Non-pigmented ciliary epithelial cell (primary cell): ENCODE measurements around the gene TCP11L1.
A peak's percentile ranks its signal among the peaks of the same experiment; 100 is the strongest.
"Not testable (repeated sequence)": the region's sequence is repeated elsewhere in the genome, so short reads cannot be mapped to it uniquely, and the experiment has no call there.

Source experiments
- DNase-seq: peaks from one replicate; pipeline ENCODE4 v3.0.0-alpha.2; 2010; ENCODE audit warnings: low read depth

TCP11L1 gene

GRCh38 chr11:33039274-33040032 lies at the start of gene TCP11L1:
TSS of gene TCP11L1 (plus strand) at chr11:33039572. CDS start at chr11:33043774, 4,202 bp downstream.
- no peak for DNase-seq

GRCh38 chr11:32990481-32990880 lies 48.9 kb upstream of the TCP11L1 start:
- no peak for DNase-seq

- no peak for DNase-seq
Observed at GRCh38 chr11:32991427-32991826, 47.9 kb upstream of the TCP11L1 start.

GRCh38 chr11:32991898-32992297 lies 47.5 kb upstream of the TCP11L1 start:
- no peak for DNase-seq

- DNase-seq = peak; percentile 71
Observed at GRCh38 chr11:33000181-33000580, 39.2 kb upstream of the TCP11L1 start.

GRCh38 chr11:33001281-33001680 lies 38.1 kb upstream of the TCP11L1 start:
- no peak for DNase-seq

GRCh38 chr11:33001751-33002542 lies 37.4 kb upstream of the TCP11L1 start:
- no peak for DNase-seq

GRCh38 chr11:33005175-33005574 lies 34.2 kb upstream of the TCP11L1 start:
- DNase-seq = no peak

GRCh38 chr11:33006010-33006409 lies 33.4 kb upstream of the TCP11L1 start:
- DNase-seq = no peak

GRCh38 chr11:33013755-33014154 lies 25.6 kb upstream of the TCP11L1 start:
- no peak for DNase-seq

- DNase-seq = peak; percentile 42
Observed at GRCh38 chr11:33015621-33016551, 23.5 kb upstream of the TCP11L1 start, which contains the start of gene DEPDC7. TSS of gene DEPDC7 (plus strand) at chr11:33015878. CDS start at chr11:33015956, 78 bp downstream.

- DNase-seq = no peak
Observed at GRCh38 chr11:33016654-33017053, 22.7 kb upstream of the TCP11L1 start.

- no peak for DNase-seq
Observed at GRCh38 chr11:33017478-33017877, 21.9 kb upstream of the TCP11L1 start.

GRCh38 chr11:33017965-33018364 lies 21.4 kb upstream of the TCP11L1 start:
- DNase-seq = no peak

- no peak for DNase-seq
Observed at GRCh38 chr11:33018840-33019239, 20.5 kb upstream of the TCP11L1 start.

- no peak for DNase-seq
Observed at GRCh38 chr11:33021501-33021900, 17.9 kb upstream of the TCP11L1 start.

GRCh38 chr11:33021937-33022336 lies 17.4 kb upstream of the TCP11L1 start:
- no peak for DNase-seq

- no peak for DNase-seq
Observed at GRCh38 chr11:33025339-33025722, 14.0 kb upstream of the TCP11L1 start.

- no peak for DNase-seq
Observed at GRCh38 chr11:33027233-33027632, 12.1 kb upstream of the TCP11L1 start.

GRCh38 chr11:33027846-33028536 lies 11.4 kb upstream of the TCP11L1 start:
- no peak for DNase-seq

GRCh38 chr11:33028537-33028914 lies 10.8 kb upstream of the TCP11L1 start:
- DNase-seq = no peak

GRCh38 chr11:33029218-33029617 lies 10.2 kb upstream of the TCP11L1 start:
- not testable (repeated sequence) for DNase-seq
